RPMI7951 (cell line): ENCODE results near the gene DIP2C. TPM values are rescaled to one million over a fixed set of nuclear protein-coding genes. Genes with fewer than 3 reads are reported as not detected.
A peak's percentile ranks its signal among the peaks of the same experiment; 100 is the strongest.

Source experiments
- DNase-seq: peaks from one replicate; pipeline ENCODE4 v3.0.0-alpha.2; 2012; ENCODE audit warnings: low read depth
- total RNA-seq: library from RNA; depleted of rRNA; stranded (reverse); fragments of >200 nt; shearing (Covaris generic); gene quantifications from 2 replicates; pipeline ENCODE4 v1.2.3, GENCODE V29; 2014

DIP2C gene
- total RNA-seq, 1 experiment from 2014 or later = 7.0 TPM

- DNase-seq = no peak
Observed at GRCh38 chr10:418226-418625, 271.2 kb downstream of the DIP2C start.

- DNase-seq = no peak
Observed at GRCh38 chr10:416091-416515, 273.4 kb downstream of the DIP2C start.

GRCh38 chr10:413662-414071 lies 275.8 kb downstream of the DIP2C start:
- no peak for DNase-seq

- DNase-seq = peak; percentile 33
Observed at GRCh38 chr10:412109-412508, 277.4 kb downstream of the DIP2C start.

- DNase-seq = no peak
Observed at GRCh38 chr10:411603-412002, 277.9 kb downstream of the DIP2C start.

- no peak for DNase-seq
Observed at GRCh38 chr10:409408-410040, 279.9 kb downstream of the DIP2C start.

GRCh38 chr10:408236-408635 lies 281.2 kb downstream of the DIP2C start:
- DNase-seq = no peak

GRCh38 chr10:406976-407375 lies 282.5 kb downstream of the DIP2C start:
- DNase-seq = no peak

- DNase-seq = no peak
Observed at GRCh38 chr10:405648-406047, 283.8 kb downstream of the DIP2C start.

GRCh38 chr10:404991-405390 lies 284.5 kb downstream of the DIP2C start:
- no peak for DNase-seq

GRCh38 chr10:404346-404745 lies 285.1 kb downstream of the DIP2C start:
- DNase-seq = peak; percentile 29

- DNase-seq = no peak
Observed at GRCh38 chr10:398954-399353, 290.5 kb downstream of the DIP2C start.

- no peak for DNase-seq
Observed at GRCh38 chr10:397321-398068, 292.0 kb downstream of the DIP2C start.

GRCh38 chr10:396535-397220 lies 292.8 kb downstream of the DIP2C start:
- no peak for DNase-seq

- DNase-seq = no peak
Observed at GRCh38 chr10:396107-396506, 293.4 kb downstream of the DIP2C start.

GRCh38 chr10:395665-396064 lies 293.8 kb downstream of the DIP2C start:
- DNase-seq = no peak

- DNase-seq = peak; percentile 46
Observed at GRCh38 chr10:394439-395101, 294.9 kb downstream of the DIP2C start.

GRCh38 chr10:393787-394438 lies 295.6 kb downstream of the DIP2C start:
- DNase-seq = no peak

- no peak for DNase-seq
Observed at GRCh38 chr10:393106-393745, 296.2 kb downstream of the DIP2C start.

GRCh38 chr10:392705-393037 lies 296.8 kb downstream of the DIP2C start:
- no peak for DNase-seq
